Upper lobe of left lung (tissue), 6 donors: ENCODE measurements around the gene PPFIA3. TPM values are rescaled to one million over a fixed set of nuclear protein-coding genes. Genes with fewer than 3 reads are reported as not detected.

Experiments
- ATAC-seq, 2 donors: fragments of 200-7000 bp; cut with Tn5 transposase; one replicate each; pipeline ENCODE4 v1.9.1; 2022; ENCODE audit warnings: mild to moderate bottlenecking in 2 of 2, moderate library complexity in 2 of 2; ENCODE audit not compliant: low FRiP score in 2 of 2
- DNase-seq, 2 donors: peaks; one replicate each; pipeline ENCODE4 v3.0.0-alpha.2; 2019 to 2020
- H3K27ac ChIP-seq, 4 donors: fragments of 200-600 bp; sonication (generic); one replicate each; pipeline ENCODE4 v1.5.1; 2016 to 2019
- H3K27me3 ChIP-seq, 4 donors: fragments of 200-600 bp; sonication (generic); one replicate each; pipeline ENCODE4 v1.5.1; 2017 to 2019
- H3K36me3 ChIP-seq, 4 donors: fragments of 200-600 bp; sonication (generic); one replicate each; pipeline ENCODE4 v1.5.1; 2016 to 2019
- H3K4me1 ChIP-seq, 4 donors: fragments of 200-600 bp; sonication (generic); one replicate each; pipeline ENCODE4 v1.5.1; 2018 to 2019
- H3K4me3 ChIP-seq, 4 donors: fragments of 200-600 bp; sonication (generic); one replicate each; pipeline ENCODE4 v1.5.1; 2017 to 2019; ENCODE audit warnings: mild to moderate bottlenecking in 2 of 4, moderate library complexity in 1 of 4
- H3K9me3 ChIP-seq, 4 donors: fragments of 200-600 bp; sonication (generic); one replicate each; pipeline ENCODE4 v1.5.1; 2018 to 2019
- CTCF ChIP-seq, 6 experiments: fragments of 450-650 bp in 4 of 6; fragments of 200-600 bp in 2 of 6; sonication (generic) in 2 of 6; IDR thresholded peaks; one replicate each; pipeline ENCODE4 v1.5.1; 2016 to 2019; ENCODE audit warnings: antibody characterized with exemption in 6 of 6
- EP300 ChIP-seq, 4 donors: sonication (generic); formaldehyde crosslinking; IDR thresholded peaks; one replicate each; pipeline ENCODE4 v1.5.1; 2017; ENCODE audit warnings: antibody characterized with exemption in 4 of 4, control low read depth in 2 of 4
- POLR2A ChIP-seq, 4 donors: fragments of 450-650 bp; IDR thresholded peaks; one replicate each; pipeline ENCODE4 v1.5.1; 2016 to 2017; ENCODE audit warnings: antibody characterized with exemption in 4 of 4, mild to moderate bottlenecking in 2 of 4
- POLR2AphosphoS5 ChIP-seq, 2 donors: sonication (generic); formaldehyde crosslinking; IDR thresholded peaks; one replicate each; pipeline ENCODE4 v1.5.1; 2017; ENCODE audit warnings: antibody characterized with exemption in 2 of 2
- WGBS, 2 donors: methylation state at CpG; one replicate each; pipeline ENCODE4 v1.1.5; 2017 to 2018; 5-methylcytosine and 5-hydroxymethylcytosine counted together
- total RNA-seq, 6 donors: library from RNA; depleted of rRNA in 4 of 6; stranded (reverse); fragments of >200 nt in 4 of 6; gene quantifications; one replicate each; pipeline versions ENCODE4 v1.1.0 to v1.2.1, GENCODE V29; 2016 to 2021
- donor health status: DM: no; HTN: no; CAD: no; lungs with moderate emphysema.
- donor health status: DM: no; HTN: yes; CAD: no; lungs with severe emphysema.

The PPFIA3 gene
- 10 to 100 TPM in 1 of 6 donors, 1 to 10 TPM in 5; 2.4 to 11.5 (median 5.9) TPM for total RNA-seq

GRCh38 chr19:49119411-49120324, at the start of gene PPFIA3:
Gene PPFIA3 (plus strand): TSS chr19:49119544. CDS start chr19:49127874, 8,330 bp downstream.
- Histone ChIP-seq H3K9me3 (no peaks in the 10 kb centered on the region), H3K27ac (peak within 1 kb of the TSS; percentile 93 to 94 (median 94)), H3K4me3 (peak within 1 kb of the TSS; percentile 58 to 75 (median 65)), H3K4me1 (peaks cover 27 to 38% (median 30%) of the 10 kb centered on the region in 4 donors), H3K27me3 (no peaks in the 10 kb centered on the region), H3K36me3 (no peaks in the 10 kb centered on the region)
- TF ChIP-seq POLR2AphosphoS5 (IDR thresholded peaks at IDR 0.05) (no peak), CTCF (IDR thresholded peaks at IDR 0.05) (no peak), POLR2A (IDR thresholded peaks at IDR 0.05) (no peak), EP300 (IDR thresholded peaks at IDR 0.05) (no peak)
- ATAC-seq: peak; percentile 60 to 73
- 2% methylated on average over 21 of the region's 90 CpGs; no CpG with 5 or more reads in 1 of the 2 donors for WGBS, 2 donors
- DNase-seq: peak; percentile 68 to 94

GRCh38 chr19:49070416-49070815, 48.9 kb upstream of the PPFIA3 start:
- WGBS, 2 donors: 94 to 96% methylated on average over 16 to 21 of the region's 21 CpGs
- H3K27me3 ChIP-seq: peaks cover 1 to 34% (median 18%) of the 10 kb centered on the region in 4 donors
- TF ChIP-seq CTCF (IDR thresholded peaks at IDR 0.05) (no peak), POLR2A (IDR thresholded peaks at IDR 0.05) (no peak), EP300 (IDR thresholded peaks at IDR 0.05) (no peak), POLR2AphosphoS5 (IDR thresholded peaks at IDR 0.05) (no peak)

GRCh38 chr19:49071860-49072547, 47.3 kb upstream of the PPFIA3 start:
- TF ChIP-seq POLR2AphosphoS5 (IDR thresholded peaks at IDR 0.05) (no peak), CTCF (IDR thresholded peaks at IDR 0.05) (no peak), EP300 (IDR thresholded peaks at IDR 0.05) (no peak), POLR2A (IDR thresholded peaks at IDR 0.05) (no peak)
- peak in 1 of 2 donors; percentile 86 for DNase-seq

More at GRCh38 chr19:49070416-49070815, 48.9 kb upstream of the PPFIA3 start:
- peaks cover 0 to 18% (median 3%) of the 10 kb centered on the region in 4 donors for H3K4me1 ChIP-seq
- ATAC-seq (no peak), DNase-seq (no peak)
- H3K27ac ChIP-seq: no peak overlapping the region
- no peak overlapping the region for H3K4me3 ChIP-seq
- H3K36me3 ChIP-seq: no peaks in the 10 kb centered on the region
- H3K9me3 ChIP-seq: no peaks in the 10 kb centered on the region

GRCh38 chr19:49073514-49074378, 45.6 kb upstream of the PPFIA3 start:
- H3K4me3 ChIP-seq: no peak overlapping the region
- DNase-seq: no peak
- peaks cover 0 to 17% (median 3%) of the 10 kb centered on the region in 4 donors for H3K4me1 ChIP-seq
- peaks cover 0 to 33% (median 15%) of the 10 kb centered on the region in 4 donors for H3K27me3 ChIP-seq
- TF ChIP-seq POLR2A (IDR thresholded peaks at IDR 0.05): no peak
- no peak for TF ChIP-seq CTCF (IDR thresholded peaks at IDR 0.05)
- TF ChIP-seq EP300 (IDR thresholded peaks at IDR 0.05): no peak
- TF ChIP-seq POLR2AphosphoS5 (IDR thresholded peaks at IDR 0.05): no peak
- no peak for ATAC-seq
- H3K36me3 ChIP-seq: no peaks in the 10 kb centered on the region
- WGBS, 2 donors: 63 to 64% methylated on average over 23 of the region's 23 CpGs
- no peak overlapping the region for H3K27ac ChIP-seq
- no peaks in the 10 kb centered on the region for H3K9me3 ChIP-seq

More at GRCh38 chr19:49071860-49072547, 47.3 kb upstream of the PPFIA3 start:
- Histone ChIP-seq H3K27ac (no peak overlapping the region), H3K4me1 (peaks cover 0 to 17% (median 3%) of the 10 kb centered on the region in 4 donors), H3K36me3 (no peaks in the 10 kb centered on the region), H3K27me3 (peaks cover 0 to 33% (median 15%) of the 10 kb centered on the region in 4 donors), H3K4me3 (peak overlapping the region in 3 of 4 donors; percentile 3 to 9 (median 8)), H3K9me3 (no peaks in the 10 kb centered on the region)
- ATAC-seq: no peak
- WGBS, 2 donors: 6 to 9% methylated on average over 17 to 24 of the region's 93 CpGs
